ENCODE measurements around the gene HBD. TPM values are rescaled to one million over a fixed set of nuclear protein-coding genes. Genes with fewer than 3 reads are reported as not detected.

The HBD gene
- total RNA-seq, 1 experiment from 2014 or later: not detected

DNA sequence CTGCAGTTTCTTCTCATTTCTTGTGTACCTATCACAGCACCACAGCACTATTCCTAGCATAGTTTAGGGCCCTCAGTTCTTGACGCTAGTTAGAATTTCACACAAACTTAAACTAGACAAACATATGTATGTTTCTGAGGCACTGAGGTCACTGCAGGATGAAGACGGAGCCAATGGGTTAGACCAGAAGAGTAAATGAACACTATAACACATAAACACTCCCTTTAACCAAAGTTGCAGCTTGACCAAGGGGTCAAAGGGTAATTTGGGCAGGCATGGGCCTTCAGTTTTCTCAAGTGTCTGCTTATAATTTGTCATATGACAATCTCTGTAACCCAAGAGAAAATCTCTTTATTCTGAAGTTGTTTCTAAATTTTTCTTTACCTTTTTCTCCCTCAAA, 48.3 kb upstream of the HBD start:
- Histone ChIP-seq H3K9me3 (ENCODE audit: insufficient read depth, low read depth) (no peaks in the 10 kb centered on the region), H3K79me2 (ENCODE audit: low read depth) (no peaks in the 10 kb centered on the region), H4K20me1 (ENCODE audit: insufficient read depth) (no peaks in the 10 kb centered on the region), H3K27ac (no peak overlapping the region), H3K9me2 (ENCODE audit: insufficient read depth) (no peaks in the 10 kb centered on the region), H3K27me3 (ENCODE audit: insufficient read depth, low read depth) (no peaks in the 10 kb centered on the region), H3F3A (ENCODE audit: insufficient read depth, low read depth) (0 out of 2 replicates have a peak, but pooled peaks cover 3% of the 10 kb centered on the region), H3K4me1 (replicated peaks; ENCODE audit: insufficient read depth) (peaks cover 7% of the 10 kb centered on the region), H3K4me2 (no peak overlapping the region), H2AFZ (no peak overlapping the region), H3K4me3 (no peak overlapping the region), H3K36me3 (ENCODE audit: low read depth) (no peaks in the 10 kb centered on the region)
- no TSS peak for BruUV-seq (replicated peaks)
- TF ChIP-seq, protein P1, sequence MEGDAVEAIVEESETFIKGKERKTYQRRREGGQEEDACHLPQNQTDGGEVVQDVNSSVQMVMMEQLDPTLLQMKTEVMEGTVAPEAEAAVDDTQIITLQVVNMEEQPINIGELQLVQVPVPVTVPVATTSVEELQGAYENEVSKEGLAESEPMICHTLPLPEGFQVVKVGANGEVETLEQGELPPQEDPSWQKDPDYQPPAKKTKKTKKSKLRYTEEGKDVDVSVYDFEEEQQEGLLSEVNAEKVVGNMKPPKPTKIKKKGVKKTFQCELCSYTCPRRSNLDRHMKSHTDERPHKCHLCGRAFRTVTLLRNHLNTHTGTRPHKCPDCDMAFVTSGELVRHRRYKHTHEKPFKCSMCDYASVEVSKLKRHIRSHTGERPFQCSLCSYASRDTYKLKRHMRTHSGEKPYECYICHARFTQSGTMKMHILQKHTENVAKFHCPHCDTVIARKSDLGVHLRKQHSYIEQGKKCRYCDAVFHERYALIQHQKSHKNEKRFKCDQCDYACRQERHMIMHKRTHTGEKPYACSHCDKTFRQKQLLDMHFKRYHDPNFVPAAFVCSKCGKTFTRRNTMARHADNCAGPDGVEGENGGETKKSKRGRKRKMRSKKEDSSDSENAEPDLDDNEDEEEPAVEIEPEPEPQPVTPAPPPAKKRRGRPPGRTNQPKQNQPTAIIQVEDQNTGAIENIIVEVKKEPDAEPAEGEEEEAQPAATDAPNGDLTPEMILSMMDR (conservative IDR thresholded peaks at IDR 0.05): no peak
- TF ChIP-seq EZH2 (IDR thresholded peaks at IDR 0.05; ENCODE audit: low read depth): no peak
- CTCF ChIA-PET: no interaction called here
- DNase-seq: no peak
- intact Hi-C loops (cut with micrococcal nuclease; ENCODE audit: unreplicated experiment): no loop called here
- POLR2A ChIA-PET (ENCODE audit: unreplicated experiment): no interaction called here

DNA sequence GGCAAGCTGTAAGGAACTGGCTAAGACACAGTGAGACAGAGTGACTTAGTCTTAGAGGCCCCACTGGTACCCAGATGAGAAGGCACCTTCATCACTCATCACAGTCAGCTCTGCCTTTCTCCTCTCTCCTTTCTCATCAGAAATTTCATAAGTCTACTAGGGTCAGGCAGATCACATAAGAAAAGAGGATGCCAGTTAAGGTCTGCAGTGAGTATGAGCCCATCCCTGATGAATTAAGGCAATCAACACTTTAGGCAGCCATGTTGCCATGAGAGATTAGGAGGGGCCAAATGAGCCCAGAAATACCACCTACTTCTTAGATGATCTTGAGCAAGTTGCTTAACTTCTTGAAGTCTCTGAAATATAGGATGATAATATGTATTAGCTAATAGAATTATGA, 47.3 kb upstream of the HBD start:
- peak overlapping the region; percentile 56 for H3K27ac ChIP-seq
- H3F3A ChIP-seq (ENCODE audit: insufficient read depth, low read depth): 0 out of 2 replicates have a peak, but pooled peaks cover 3% of the 10 kb centered on the region
- no TSS peak for BruUV-seq (replicated peaks)
- no peaks in the 10 kb centered on the region for H3K36me3 ChIP-seq (ENCODE audit: low read depth)
- H3K4me1 ChIP-seq (replicated peaks; ENCODE audit: insufficient read depth): peaks cover 7% of the 10 kb centered on the region
- no peak for DNase-seq
- H3K4me2 ChIP-seq: no peak overlapping the region
- no peaks in the 10 kb centered on the region for H3K9me3 ChIP-seq (ENCODE audit: insufficient read depth, low read depth)
- H2AFZ ChIP-seq: no peak overlapping the region
- CTCF ChIA-PET: no interaction called here
- POLR2A ChIA-PET (ENCODE audit: unreplicated experiment): no interaction called here
- no peaks in the 10 kb centered on the region for H3K79me2 ChIP-seq (ENCODE audit: low read depth)
- TF ChIP-seq, protein P1 (conservative IDR thresholded peaks at IDR 0.05): no peak
- no peak for TF ChIP-seq EZH2 (IDR thresholded peaks at IDR 0.05; ENCODE audit: low read depth)
- intact Hi-C loops (cut with micrococcal nuclease; ENCODE audit: unreplicated experiment): no loop called here
- H3K4me3 ChIP-seq: no peak overlapping the region
- H4K20me1 ChIP-seq (ENCODE audit: insufficient read depth): no peaks in the 10 kb centered on the region
- H3K9me2 ChIP-seq (ENCODE audit: insufficient read depth): no peaks in the 10 kb centered on the region
- H3K27me3 ChIP-seq (ENCODE audit: insufficient read depth, low read depth): no peaks in the 10 kb centered on the region

DNA sequence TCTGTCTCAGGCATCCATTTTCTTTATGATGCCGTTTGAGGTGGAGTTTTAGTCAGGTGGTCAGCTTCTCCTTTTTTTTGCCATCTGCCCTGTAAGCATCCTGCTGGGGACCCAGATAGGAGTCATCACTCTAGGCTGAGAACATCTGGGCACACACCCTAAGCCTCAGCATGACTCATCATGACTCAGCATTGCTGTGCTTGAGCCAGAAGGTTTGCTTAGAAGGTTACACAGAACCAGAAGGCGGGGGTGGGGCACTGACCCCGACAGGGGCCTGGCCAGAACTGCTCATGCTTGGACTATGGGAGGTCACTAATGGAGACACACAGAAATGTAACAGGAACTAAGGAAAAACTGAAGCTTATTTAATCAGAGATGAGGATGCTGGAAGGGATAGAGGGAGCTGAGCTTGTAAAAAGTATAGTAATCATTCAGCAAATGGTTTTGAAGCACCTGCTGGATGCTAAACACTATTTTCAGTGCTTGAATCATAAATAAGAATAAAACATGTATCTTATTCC, 46.4 kb upstream of the HBD start:
- H3K4me2 ChIP-seq: peak overlapping the region; percentile 34; the same call in 1 of the 2 replicates
- no peaks in the 10 kb centered on the region for H4K20me1 ChIP-seq (ENCODE audit: insufficient read depth)
- ChIA-PET POLR2A (ENCODE audit: unreplicated experiment) (no interaction called here), CTCF (no interaction called here)
- peak; percentile 71 to 72 for DNase-seq
- H2AFZ ChIP-seq: no peak overlapping the region
- H3K36me3 ChIP-seq (ENCODE audit: low read depth): no peaks in the 10 kb centered on the region
- no TSS peak for BruUV-seq (replicated peaks)
- 0 out of 2 replicates have a peak, but pooled peaks cover 3% of the 10 kb centered on the region for H3F3A ChIP-seq (ENCODE audit: insufficient read depth, low read depth)
- peak overlapping the region; percentile 56 for H3K27ac ChIP-seq
- no peak overlapping the region for H3K4me3 ChIP-seq
- no peaks in the 10 kb centered on the region for H3K9me3 ChIP-seq (ENCODE audit: insufficient read depth, low read depth)
- TF ChIP-seq EZH2 (IDR thresholded peaks at IDR 0.05; ENCODE audit: low read depth): no peak
- TF ChIP-seq, protein P1 (conservative IDR thresholded peaks at IDR 0.05): no peak
- no peaks in the 10 kb centered on the region for H3K9me2 ChIP-seq (ENCODE audit: insufficient read depth)
- intact Hi-C loops (cut with micrococcal nuclease; ENCODE audit: unreplicated experiment): no loop called here
- H3K79me2 ChIP-seq (ENCODE audit: low read depth): no peaks in the 10 kb centered on the region
- H3K27me3 ChIP-seq (ENCODE audit: insufficient read depth, low read depth): no peaks in the 10 kb centered on the region
- peaks cover 7% of the 10 kb centered on the region for H3K4me1 ChIP-seq (replicated peaks; ENCODE audit: insufficient read depth)

Data from PC-9 (cell line).